Erythroblast (primary cell): ENCODE data around the gene PNLDC1.

Source experiments
- GATA1 ChIP-seq: IDR thresholded peaks from 2 replicates; pipeline ENCODE4 v1.6.1; 2011; ENCODE audit warnings: low read depth, mild to moderate bottlenecking, control low read depth, low read length, moderate library complexity
- POLR2A ChIP-seq: IDR thresholded peaks from 2 replicates; pipeline ENCODE4 v1.6.1; 2011; ENCODE audit warnings: mild to moderate bottlenecking, low read length

DNA sequence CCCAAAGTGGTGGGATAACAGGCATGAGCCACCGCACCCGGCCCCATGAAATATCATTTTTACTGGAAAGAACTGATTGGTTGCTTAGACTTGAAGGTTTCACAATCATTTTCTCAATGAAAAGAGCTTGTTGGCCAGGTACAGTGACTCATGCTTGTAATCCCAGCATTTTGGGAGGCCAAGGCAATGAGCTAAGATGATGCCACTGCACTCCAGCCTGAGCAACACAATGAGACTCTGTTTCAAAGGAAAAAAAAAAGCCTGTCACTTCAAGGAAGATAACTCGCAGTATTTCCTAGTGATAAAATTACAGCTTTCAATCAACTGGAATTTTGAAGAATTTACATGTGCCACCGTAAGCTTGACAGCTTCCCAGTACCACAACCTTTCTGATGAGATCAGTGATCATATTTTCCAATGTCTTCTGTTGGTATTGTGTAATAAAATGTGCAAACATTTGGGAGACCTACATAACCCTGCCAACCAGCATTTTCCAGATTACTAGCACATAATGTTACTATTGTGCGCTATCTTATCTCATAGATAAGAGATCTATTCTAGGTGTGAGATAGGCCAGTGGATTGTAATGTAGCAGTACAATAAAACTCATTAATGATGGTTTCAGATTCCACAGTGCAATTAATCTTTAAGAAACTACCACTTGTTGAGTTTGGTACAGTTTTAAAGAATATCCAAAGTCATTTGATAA lies 7.2 kb downstream of the PNLDC1 start:
- TF ChIP-seq POLR2A (no peak), GATA1 (no peak)
